Measurements from ENCODE around the gene CARD9.

CARD9 gene

DNA sequence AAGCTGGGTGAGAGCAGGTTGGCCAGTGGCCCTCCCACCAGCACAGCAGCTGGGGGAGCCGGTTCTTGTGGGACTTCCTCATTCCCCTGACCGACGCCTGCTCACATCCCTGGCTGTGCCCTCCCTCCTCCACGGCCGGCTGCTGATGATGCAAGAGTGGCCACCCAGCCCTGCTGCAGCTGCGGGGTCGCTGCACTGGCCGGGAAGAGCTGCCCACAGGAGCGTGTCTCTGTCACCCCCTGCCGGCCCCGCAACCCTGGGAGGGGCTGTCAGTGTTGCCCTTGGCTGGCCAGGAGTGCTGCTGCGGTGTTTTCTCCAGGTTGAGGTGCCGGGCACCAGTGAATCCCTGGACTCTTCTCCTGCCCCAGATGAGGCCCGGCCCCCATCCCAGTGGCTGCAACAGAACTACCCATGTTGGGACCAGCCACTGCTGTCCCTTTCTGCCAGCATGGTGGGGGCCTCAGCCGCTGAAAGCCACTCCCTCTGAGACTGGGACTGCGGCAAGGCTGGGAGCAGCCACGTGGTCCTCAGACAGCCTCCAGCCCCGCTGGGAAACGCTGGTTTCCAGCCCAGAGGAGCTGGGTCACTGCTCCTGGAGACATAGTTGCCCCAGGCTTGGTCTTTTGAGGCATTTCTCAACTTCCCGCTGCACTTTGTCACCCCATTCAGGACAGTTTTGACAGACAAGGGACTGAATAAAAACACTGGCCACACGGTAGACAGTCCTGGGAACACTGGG is 739 bp downstream of the CARD9 start:
- Histone ChIP-seq H3K27ac (ENCODE audit: low read depth, low read length, poor library complexity, severe bottlenecking) (no peak overlapping the region), H3K9me3 (ENCODE audit: low read length) (no peaks in the 10 kb centered on the region), H3F3A (ENCODE audit: insufficient read depth, low read length) (no peaks in the 10 kb centered on the region), H3K27me3 (ENCODE audit: insufficient read depth, low read length) (peaks cover 10% of the 10 kb centered on the region; the same call in 1 of the 2 replicates), H4K20me1 (ENCODE audit: insufficient read depth, low read length) (no peaks in the 10 kb centered on the region), H3K36me3 (ENCODE audit: insufficient read depth, low read length) (peaks cover 29% of the 10 kb centered on the region), H3K4me3 (ENCODE audit: low read depth, low read length, poor library complexity, severe bottlenecking) (no peak overlapping the region), H3K79me2 (ENCODE audit: insufficient read depth, low read length) (no peaks in the 10 kb centered on the region), H3K9me2 (ENCODE audit: low read depth, low read length) (no peaks in the 10 kb centered on the region), H3K4me1 (ENCODE audit: insufficient read depth, low read length, severe bottlenecking) (no peaks in the 10 kb centered on the region), H3K9ac (ENCODE audit: low read length) (no peak overlapping the region), H3K4me2 (ENCODE audit: low read length) (no peak overlapping the region), H2AFZ (ENCODE audit: low read length) (no peak overlapping the region)
- TF ChIP-seq, protein P1, sequence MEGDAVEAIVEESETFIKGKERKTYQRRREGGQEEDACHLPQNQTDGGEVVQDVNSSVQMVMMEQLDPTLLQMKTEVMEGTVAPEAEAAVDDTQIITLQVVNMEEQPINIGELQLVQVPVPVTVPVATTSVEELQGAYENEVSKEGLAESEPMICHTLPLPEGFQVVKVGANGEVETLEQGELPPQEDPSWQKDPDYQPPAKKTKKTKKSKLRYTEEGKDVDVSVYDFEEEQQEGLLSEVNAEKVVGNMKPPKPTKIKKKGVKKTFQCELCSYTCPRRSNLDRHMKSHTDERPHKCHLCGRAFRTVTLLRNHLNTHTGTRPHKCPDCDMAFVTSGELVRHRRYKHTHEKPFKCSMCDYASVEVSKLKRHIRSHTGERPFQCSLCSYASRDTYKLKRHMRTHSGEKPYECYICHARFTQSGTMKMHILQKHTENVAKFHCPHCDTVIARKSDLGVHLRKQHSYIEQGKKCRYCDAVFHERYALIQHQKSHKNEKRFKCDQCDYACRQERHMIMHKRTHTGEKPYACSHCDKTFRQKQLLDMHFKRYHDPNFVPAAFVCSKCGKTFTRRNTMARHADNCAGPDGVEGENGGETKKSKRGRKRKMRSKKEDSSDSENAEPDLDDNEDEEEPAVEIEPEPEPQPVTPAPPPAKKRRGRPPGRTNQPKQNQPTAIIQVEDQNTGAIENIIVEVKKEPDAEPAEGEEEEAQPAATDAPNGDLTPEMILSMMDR (IDR thresholded peaks at IDR 0.05; ENCODE audit: low read length): no peak
- TF ChIP-seq EZH2 (IDR thresholded peaks at IDR 0.05; ENCODE audit: borderline replicate concordance, low read length): no peak

DNA sequence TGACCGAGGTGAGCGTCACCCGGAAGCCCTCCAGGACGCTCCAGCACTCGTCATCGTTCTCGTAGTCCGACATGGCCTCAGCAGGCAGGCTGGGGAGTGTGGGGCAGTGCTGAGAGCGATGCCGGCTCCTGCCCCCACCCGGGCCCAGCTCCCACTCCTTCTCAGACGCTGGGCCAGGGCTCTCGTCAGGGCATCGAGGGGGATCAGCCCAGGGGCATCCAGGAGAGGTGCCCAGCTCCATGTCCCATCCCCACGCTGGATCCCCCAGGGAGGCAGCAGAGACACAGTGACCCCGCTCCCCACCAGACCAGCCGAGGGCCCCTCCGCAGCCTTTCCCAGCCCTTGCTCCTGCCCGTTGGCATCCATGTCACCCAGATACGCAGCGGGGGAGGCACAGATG is 1.5 kb downstream of the CARD9 start:
- Histone ChIP-seq H4K20me1 (ENCODE audit: insufficient read depth, low read length) (no peaks in the 10 kb centered on the region), H3K36me3 (ENCODE audit: insufficient read depth, low read length) (peaks cover 25% of the 10 kb centered on the region), H3K9me3 (ENCODE audit: low read length) (no peaks in the 10 kb centered on the region), H3K9ac (ENCODE audit: low read length) (no peak overlapping the region), H3K27me3 (ENCODE audit: insufficient read depth, low read length) (peaks cover 10% of the 10 kb centered on the region; the same call in 1 of the 2 replicates), H3K79me2 (ENCODE audit: insufficient read depth, low read length) (no peaks in the 10 kb centered on the region), H2AFZ (ENCODE audit: low read length) (no peak overlapping the region), H3K27ac (ENCODE audit: low read depth, low read length, poor library complexity, severe bottlenecking) (no peak overlapping the region), H3K9me2 (ENCODE audit: low read depth, low read length) (no peaks in the 10 kb centered on the region), H3K4me3 (ENCODE audit: low read depth, low read length, poor library complexity, severe bottlenecking) (no peak overlapping the region), H3F3A (ENCODE audit: insufficient read depth, low read length) (no peaks in the 10 kb centered on the region), H3K4me1 (ENCODE audit: insufficient read depth, low read length, severe bottlenecking) (no peaks in the 10 kb centered on the region), H3K4me2 (ENCODE audit: low read length) (no peak overlapping the region)
- TF ChIP-seq EZH2 (IDR thresholded peaks at IDR 0.05; ENCODE audit: borderline replicate concordance, low read length): no peak
- TF ChIP-seq, protein P1 (IDR thresholded peaks at IDR 0.05; ENCODE audit: low read length): no peak

DNA sequence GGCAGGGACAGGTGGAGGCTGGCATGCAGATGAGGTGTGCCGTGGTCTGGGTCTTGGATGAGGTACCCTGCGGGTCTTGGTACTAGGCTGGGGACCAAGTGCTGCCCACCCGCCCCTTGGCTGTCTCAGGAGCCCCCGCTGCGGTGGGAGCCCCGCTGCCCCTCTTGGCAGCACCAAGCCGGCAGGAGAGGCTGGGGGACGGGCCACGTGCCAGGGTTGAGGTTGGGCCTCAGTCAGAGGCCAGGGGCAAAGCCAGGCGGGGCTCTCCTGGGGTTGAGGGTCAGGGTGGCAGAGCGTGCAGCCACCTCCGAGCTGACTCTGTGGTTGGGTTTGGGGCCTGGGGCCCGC is 2.0 kb downstream of the CARD9 start:
- Histone ChIP-seq H2AFZ (ENCODE audit: low read length) (no peak overlapping the region), H3K4me3 (ENCODE audit: low read depth, low read length, poor library complexity, severe bottlenecking) (no peak overlapping the region), H3K9me3 (ENCODE audit: low read length) (no peaks in the 10 kb centered on the region), H4K20me1 (ENCODE audit: insufficient read depth, low read length) (no peaks in the 10 kb centered on the region), H3K9ac (ENCODE audit: low read length) (no peak overlapping the region), H3K27ac (ENCODE audit: low read depth, low read length, poor library complexity, severe bottlenecking) (no peak overlapping the region), H3K79me2 (ENCODE audit: insufficient read depth, low read length) (no peaks in the 10 kb centered on the region), H3K36me3 (ENCODE audit: insufficient read depth, low read length) (peaks cover 25% of the 10 kb centered on the region), H3K4me1 (ENCODE audit: insufficient read depth, low read length, severe bottlenecking) (no peaks in the 10 kb centered on the region), H3K9me2 (ENCODE audit: low read depth, low read length) (no peaks in the 10 kb centered on the region), H3K4me2 (ENCODE audit: low read length) (no peak overlapping the region), H3K27me3 (ENCODE audit: insufficient read depth, low read length) (peaks cover 10% of the 10 kb centered on the region; the same call in 1 of the 2 replicates), H3F3A (ENCODE audit: insufficient read depth, low read length) (no peaks in the 10 kb centered on the region)
- TF ChIP-seq, protein P1 (IDR thresholded peaks at IDR 0.05; ENCODE audit: low read length): no peak
- TF ChIP-seq EZH2 (IDR thresholded peaks at IDR 0.05; ENCODE audit: borderline replicate concordance, low read length): no peak

All from OCI-LY1 (cell line).